CD4-positive, alpha-beta T cell (primary cell): ENCODE data around the gene BCLAF1. TPM values are rescaled to one million over a fixed set of nuclear protein-coding genes. Genes with fewer than 3 reads are reported as not detected.
A peak's percentile ranks its signal among the peaks of the same experiment; 100 is the strongest.

Source experiments
- ATAC-seq: fragments of 200-7000 bp; cut with Tn5 transposase; one replicate; pipeline ENCODE4 v1.10.0; 2022; ENCODE audit warnings: mild to moderate bottlenecking; ENCODE audit not compliant: poor library complexity
- CTCF ChIA-PET: fragments of 350-600 bp; sonication (Branson Sonifier 250); formaldehyde crosslinking; loops from one replicate; lab custom pipeline; 2021; ENCODE audit warnings: antibody characterized with exemption, inconsistent platforms; lab: Charles Lee
- POLR2A ChIA-PET: fragments of 350-600 bp; sonication (Branson Sonifier 250); formaldehyde crosslinking; loops from one replicate; lab custom pipeline; 2021; ENCODE audit warnings: antibody characterized with exemption, inconsistent platforms; lab: Charles Lee
- DNase-seq, 14 experiments: peaks; one replicate each; pipeline ENCODE4 v3.0.0-alpha.2; 2013 to 2020; ENCODE audit warnings: mixed read lengths in 2 of 14
- H3K27ac ChIP-seq, 2 donors: one replicate each; pipeline versions ENCODE4 v1.5.1 to v1.7.0; 2013; ENCODE audit warnings: low read length in 2 of 2, low read depth in 1 of 2, mild to moderate bottlenecking in 1 of 2
- H3K27me3 ChIP-seq, 2 experiments: 1 replicate in 1 of 2; 2 replicates in 1 of 2; pipeline versions ENCODE4 v1.6.1 to v1.7.0; 2013; ENCODE audit warnings: low read length in 2 of 2, control low read depth in 1 of 2, mild to moderate bottlenecking in 1 of 2, moderate library complexity in 1 of 2; ENCODE audit not compliant: insufficient read depth in 2 of 2, control insufficient read depth in 1 of 2
- H3K36me3 ChIP-seq: one replicate; pipeline ENCODE4 v1.6.1; 2013; ENCODE audit warnings: low read length, control low read depth; ENCODE audit not compliant: insufficient read depth
- H3K4me1 ChIP-seq: one replicate; pipeline ENCODE4 v1.6.1; 2013; ENCODE audit warnings: low read length, control low read depth; ENCODE audit not compliant: insufficient read depth
- H3K4me3 ChIP-seq: one replicate; pipeline ENCODE4 v1.5.1; 2013; ENCODE audit warnings: mild to moderate bottlenecking, low read length, moderate library complexity
- H3K9me3 ChIP-seq, 2 experiments: 1 replicate in 1 of 2; 2 replicates in 1 of 2; pipeline versions ENCODE4 v1.6.1 to v1.7.0; 2013; ENCODE audit warnings: low read length in 2 of 2, mild to moderate bottlenecking in 2 of 2, control low read depth in 1 of 2, moderate library complexity in 1 of 2; ENCODE audit not compliant: control insufficient read depth in 1 of 2, insufficient read depth in 1 of 2
- H3K27ac Mint-ChIP-seq: one replicate; pipeline ENCODE4 v1.8.0; 2020; ENCODE audit warnings: mixed read lengths
- H3K27me3 Mint-ChIP-seq: one replicate; pipeline ENCODE4 v1.8.0; 2021; ENCODE audit warnings: mixed read lengths
- H3K36me3 Mint-ChIP-seq: one replicate; pipeline ENCODE4 v1.8.0; 2021; ENCODE audit warnings: low read depth, mixed read lengths
- H3K4me1 Mint-ChIP-seq: one replicate; pipeline ENCODE4 v1.8.0; 2021; ENCODE audit warnings: low read depth, mixed read lengths
- H3K4me3 Mint-ChIP-seq: one replicate; pipeline ENCODE4 v1.8.0; 2020; ENCODE audit warnings: mild to moderate bottlenecking, mixed read lengths
- H3K9me3 Mint-ChIP-seq: one replicate; pipeline ENCODE4 v1.8.0; 2020; ENCODE audit warnings: mixed read lengths
- intact Hi-C, 2 experiments: fragments of 100-400 bp; cut with DNase I in 1 of 2; cut with micrococcal nuclease in 1 of 2; formaldehyde crosslinking; loops; one replicate each; pipeline versions ENCODE4 v1.15.1 to v1.9.0; 2023 to 2025; cut with DNase I, micrococcal nuclease
- total RNA-seq, 174 experiments: library from RNA in 2 of 174; stranded (reverse) in 2 of 174; gene quantifications; one replicate each; pipeline ENCODE4 v1.2.3 and lab custom pipeline; 2021 to 2026
- TF ChIP-seq, protein P1 (sequence below): fragments of 200-600 bp; IDR thresholded peaks from one replicate; pipeline ENCODE4 v1.8.0; 2022; ENCODE audit warnings: antibody characterized with exemption, mild to moderate bottlenecking

The BCLAF1 gene
- total RNA-seq, 2 experiments from 2014 or later, result 484 to 501 TPM

DNA sequence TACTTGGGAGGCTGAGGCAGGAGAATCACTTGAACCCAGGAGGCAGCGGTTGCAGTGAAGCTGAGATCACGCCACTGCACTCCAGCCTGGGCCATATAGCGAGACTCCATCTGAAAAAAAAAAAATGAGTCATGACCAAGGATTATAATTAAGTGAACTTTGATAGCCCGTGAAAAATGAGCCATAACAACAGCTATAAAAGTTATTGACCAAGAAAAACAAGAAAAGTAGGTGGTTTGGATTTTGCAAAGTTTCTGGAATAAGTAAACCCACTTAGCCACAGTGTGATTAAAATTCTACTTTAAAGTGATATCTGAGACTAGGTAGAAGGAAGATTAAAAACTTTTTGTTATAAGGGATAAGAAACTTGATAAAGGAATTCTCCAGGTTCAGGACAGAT is 25.9 kb upstream of the BCLAF1 start:
- CTCF ChIA-PET, result no interaction called here
- no peak overlapping the region for H3K27ac ChIP-seq
- ATAC-seq, result no peak
- H3K9me3 Mint-ChIP-seq, result no peaks in the 10 kb centered on the region
- no peaks in the 10 kb centered on the region for H3K9me3 ChIP-seq
- H3K4me3 Mint-ChIP-seq, result no peak overlapping the region
- H3K27me3 Mint-ChIP-seq, result no peaks in the 10 kb centered on the region
- H3K4me1 Mint-ChIP-seq, result no peaks in the 10 kb centered on the region
- no peak for DNase-seq
- TF ChIP-seq, protein P1, sequence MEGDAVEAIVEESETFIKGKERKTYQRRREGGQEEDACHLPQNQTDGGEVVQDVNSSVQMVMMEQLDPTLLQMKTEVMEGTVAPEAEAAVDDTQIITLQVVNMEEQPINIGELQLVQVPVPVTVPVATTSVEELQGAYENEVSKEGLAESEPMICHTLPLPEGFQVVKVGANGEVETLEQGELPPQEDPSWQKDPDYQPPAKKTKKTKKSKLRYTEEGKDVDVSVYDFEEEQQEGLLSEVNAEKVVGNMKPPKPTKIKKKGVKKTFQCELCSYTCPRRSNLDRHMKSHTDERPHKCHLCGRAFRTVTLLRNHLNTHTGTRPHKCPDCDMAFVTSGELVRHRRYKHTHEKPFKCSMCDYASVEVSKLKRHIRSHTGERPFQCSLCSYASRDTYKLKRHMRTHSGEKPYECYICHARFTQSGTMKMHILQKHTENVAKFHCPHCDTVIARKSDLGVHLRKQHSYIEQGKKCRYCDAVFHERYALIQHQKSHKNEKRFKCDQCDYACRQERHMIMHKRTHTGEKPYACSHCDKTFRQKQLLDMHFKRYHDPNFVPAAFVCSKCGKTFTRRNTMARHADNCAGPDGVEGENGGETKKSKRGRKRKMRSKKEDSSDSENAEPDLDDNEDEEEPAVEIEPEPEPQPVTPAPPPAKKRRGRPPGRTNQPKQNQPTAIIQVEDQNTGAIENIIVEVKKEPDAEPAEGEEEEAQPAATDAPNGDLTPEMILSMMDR, result no peak
- intact Hi-C loops, result loop anchor here (2.0 to 5.0 kb wide), 5 partner anchors 21 to 638 kb away; partner anchors contain the start of gene MTFR2 (in 2 of the 2)
- no peaks in the 10 kb centered on the region for H3K36me3 Mint-ChIP-seq
- no peaks in the 10 kb centered on the region for H3K36me3 ChIP-seq
- no peaks in the 10 kb centered on the region for H3K27me3 ChIP-seq
- no peaks in the 10 kb centered on the region for H3K4me1 ChIP-seq
- POLR2A ChIA-PET, result interaction anchor here (4.6 kb wide), 1 partner anchor 26 kb away, joined by 36 read pairs; the partner anchor contains the start of gene BCLAF1
- no peak overlapping the region for H3K27ac Mint-ChIP-seq
- H3K4me3 ChIP-seq, result no peak overlapping the region

DNA sequence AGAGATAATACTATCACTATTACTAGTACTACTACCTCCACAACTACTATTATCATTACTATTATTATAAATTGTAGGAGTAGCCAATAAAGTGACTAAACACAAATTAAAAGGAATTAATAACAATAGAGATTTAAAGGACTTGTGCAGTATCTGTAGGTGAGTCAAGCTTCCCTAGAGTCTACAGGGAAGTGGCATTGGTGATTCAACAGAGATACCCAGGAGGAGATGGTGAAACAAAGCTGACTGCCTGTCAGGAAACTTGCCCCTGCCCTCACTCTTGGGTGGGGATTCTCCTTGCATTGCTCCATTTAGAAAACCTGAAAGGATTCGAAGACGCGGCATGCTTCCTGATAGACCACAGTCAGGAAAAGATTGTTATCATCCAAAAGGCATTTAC is 23.3 kb upstream of the BCLAF1 start:
- H3K27ac Mint-ChIP-seq, result no peak overlapping the region
- no peak for DNase-seq
- intact Hi-C loops, result no loop called here
- TF ChIP-seq, protein P1, result no peak
- CTCF ChIA-PET, result no interaction called here
- H3K4me3 Mint-ChIP-seq, result no peak overlapping the region
- Histone ChIP-seq H3K27ac (no peak overlapping the region), H3K4me3 (no peak overlapping the region), H3K9me3 (no peaks in the 10 kb centered on the region), H3K27me3 (no peaks in the 10 kb centered on the region), H3K4me1 (no peaks in the 10 kb centered on the region), H3K36me3 (no peaks in the 10 kb centered on the region)
- H3K9me3 Mint-ChIP-seq, result no peaks in the 10 kb centered on the region
- H3K4me1 Mint-ChIP-seq, result no peaks in the 10 kb centered on the region
- POLR2A ChIA-PET, result no interaction called here
- H3K36me3 Mint-ChIP-seq, result no peaks in the 10 kb centered on the region
- no peak for ATAC-seq
- no peaks in the 10 kb centered on the region for H3K27me3 Mint-ChIP-seq

DNA sequence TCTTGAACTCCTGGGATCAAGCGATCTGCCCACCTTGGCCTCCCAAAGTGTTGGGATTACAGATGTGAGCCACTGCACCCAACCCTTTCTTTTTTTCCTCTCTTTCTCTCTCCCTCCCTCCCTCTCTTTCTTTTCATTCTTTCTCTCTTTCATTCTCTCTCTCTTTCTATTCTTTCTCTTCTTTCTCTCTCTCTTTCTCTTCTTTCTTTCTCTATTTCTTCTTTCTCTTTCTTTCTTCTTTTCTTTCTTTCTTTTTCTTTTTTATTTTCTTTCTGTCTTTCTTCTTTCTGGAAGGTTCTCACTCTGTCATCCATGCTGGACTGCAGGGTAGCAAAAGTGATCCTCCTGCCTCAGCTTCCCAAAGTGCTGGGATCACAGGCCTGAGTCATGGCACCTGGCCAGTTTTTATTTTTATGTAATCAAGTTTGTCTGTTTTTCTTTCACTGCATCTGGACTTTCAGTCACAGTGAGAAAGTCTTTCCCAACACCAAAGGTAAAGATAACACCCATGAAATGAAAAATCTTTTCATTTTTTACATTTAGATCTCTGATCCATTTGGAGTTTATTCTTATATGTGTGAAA is 20.2 kb upstream of the BCLAF1 start:
- no peaks in the 10 kb centered on the region for H3K27me3 Mint-ChIP-seq
- no peak overlapping the region for H3K4me3 Mint-ChIP-seq
- DNase-seq (no peak), ATAC-seq (no peak)
- Histone ChIP-seq H3K4me1 (no peaks in the 10 kb centered on the region), H3K27me3 (no peaks in the 10 kb centered on the region), H3K27ac (no peak overlapping the region), H3K36me3 (no peaks in the 10 kb centered on the region), H3K9me3 (no peaks in the 10 kb centered on the region), H3K4me3 (no peak overlapping the region)
- TF ChIP-seq, protein P1, result peak; percentile 33
- POLR2A ChIA-PET, result no interaction called here
- intact Hi-C loops, result no loop called here
- CTCF ChIA-PET, result no interaction called here
- no peaks in the 10 kb centered on the region for H3K4me1 Mint-ChIP-seq
- H3K27ac Mint-ChIP-seq, result no peak overlapping the region
- no peaks in the 10 kb centered on the region for H3K36me3 Mint-ChIP-seq
- H3K9me3 Mint-ChIP-seq, result no peaks in the 10 kb centered on the region
